IMR-90 (cell line): Measurements from ENCODE around the gene CYTH1. TPM values are rescaled to one million over a fixed set of nuclear protein-coding genes. Genes with fewer than 3 reads are reported as not detected.

ENCODE experiments used
- ATAC-seq: fragments of 200-7000 bp; cut with Tn5 transposase; 2 replicates; pipeline ENCODE4 v1.9.1; 2020; ENCODE audit warnings: low read depth, mild to moderate bottlenecking, moderate library complexity
- BruUV-seq: library from RNA; stranded (reverse); fragments of 400-500 nt; replicated peaks from 2 replicates; lab custom pipeline; 2021; lab: Mats Ljungman, UMichigan
- CTCF ChIA-PET: fragments of 300-600 bp; formaldehyde crosslinking; extraction: SDS; loops from one replicate; lab custom pipeline; 2021; ENCODE audit warnings: antibody characterized with exemption; lab: Yijun Ruan, JAX
- POLR2A ChIA-PET: fragments of 300-600 bp; sonication (Branson Sonifier 250); formaldehyde crosslinking; loops from one replicate; lab custom pipeline; 2022; ENCODE audit warnings: antibody characterized with exemption; ENCODE audit not compliant: unreplicated experiment; lab: Charles Lee
- DNase-seq: peaks from one replicate; pipeline ENCODE4 v3.0.0; 2013
- H2AFZ ChIP-seq: replicated peaks from 2 replicates; pipeline ENCODE3; 2013; ENCODE audit warnings: low read length, mild to moderate bottlenecking; ENCODE audit not compliant: poor library complexity
- H2AK5ac ChIP-seq: 2 replicates; pipeline ENCODE4 v1.6.1; 2013; ENCODE audit warnings: low read depth, low read length, inconsistent platforms
- H2AK9ac ChIP-seq: replicated peaks from 2 replicates; pipeline ENCODE3; 2013; ENCODE audit warnings: mild to moderate bottlenecking, low read depth, low read length, moderate library complexity; ENCODE audit not compliant: poor library complexity
- H2BK120ac ChIP-seq: 2 replicates; pipeline ENCODE4 v1.6.1; 2013; ENCODE audit warnings: low read depth, low read length, inconsistent platforms
- H2BK15ac ChIP-seq: 3 replicates; pipeline ENCODE4 v1.6.1; 2013; ENCODE audit warnings: low read depth, low read length, inconsistent platforms
- H2BK20ac ChIP-seq: 2 replicates; pipeline ENCODE4 v1.6.1; 2013; ENCODE audit warnings: low read depth, mild to moderate bottlenecking, inconsistent platforms, low read length, moderate library complexity
- H2BK5ac ChIP-seq: 2 replicates; pipeline ENCODE4 v1.6.1; 2013; ENCODE audit warnings: mild to moderate bottlenecking, low read depth, low read length, inconsistent platforms; ENCODE audit not compliant: poor library complexity, severe bottlenecking
- H3K14ac ChIP-seq: replicated peaks from 2 replicates; pipeline ENCODE4 v1.6.1; 2013; ENCODE audit warnings: low read depth, low read length, inconsistent platforms
- H3K18ac ChIP-seq: 2 replicates; pipeline ENCODE4 v1.6.1; 2013; ENCODE audit warnings: low read depth, low read length, control low read depth
- H3K23ac ChIP-seq: 2 replicates; pipeline ENCODE4 v1.6.1; 2013; ENCODE audit warnings: low read depth, low read length, inconsistent platforms
- H3K27ac ChIP-seq: 2 replicates; pipeline ENCODE4 v1.5.1; 2013; ENCODE audit warnings: mild to moderate bottlenecking, control low read depth, low read length; ENCODE audit not compliant: insufficient read depth
- H3K27me3 ChIP-seq: 2 replicates; pipeline ENCODE4 v1.6.1; 2013; ENCODE audit warnings: low read length; ENCODE audit not compliant: control insufficient read depth, insufficient read depth
- H3K36me3 ChIP-seq: 2 replicates; pipeline ENCODE4 v1.6.1; 2013; ENCODE audit warnings: low read length, mixed read lengths; ENCODE audit not compliant: control insufficient read depth, insufficient read depth
- H3K4ac ChIP-seq: 2 replicates; pipeline ENCODE4 v1.6.1; 2013; ENCODE audit warnings: low read depth, low read length, inconsistent platforms
- H3K4me1 ChIP-seq: 2 replicates; pipeline ENCODE4 v1.6.1; 2013; ENCODE audit warnings: low read length, mixed read lengths; ENCODE audit not compliant: control insufficient read depth, insufficient read depth
- H3K4me2 ChIP-seq: 2 replicates; pipeline ENCODE4 v1.6.1; 2013; ENCODE audit warnings: low read depth, mild to moderate bottlenecking, control low read depth, low read length, moderate library complexity
- H3K4me3 ChIP-seq: 2 replicates; pipeline ENCODE4 v1.5.1; 2013; ENCODE audit warnings: low read depth, mild to moderate bottlenecking, control low read depth, low read length, moderate library complexity; ENCODE audit not compliant: insufficient read depth
- H3K56ac ChIP-seq: 2 replicates; pipeline ENCODE4 v1.6.1; 2013; ENCODE audit warnings: low read length, inconsistent platforms; ENCODE audit not compliant: insufficient read depth; ENCODE audit errors: extremely low read depth
- H3K79me1 ChIP-seq, 2 experiments: 2 replicates each; pipeline ENCODE4 v1.6.1; 2013; ENCODE audit warnings: low read length in 2 of 2, inconsistent platforms in 1 of 2, low read depth in 1 of 2
- H3K9ac ChIP-seq: 2 replicates; pipeline ENCODE4 v1.6.1; 2013; ENCODE audit warnings: low read depth, low read length, control low read depth
- H3K9me1 ChIP-seq: 2 replicates; pipeline ENCODE4 v1.6.1; 2013; ENCODE audit warnings: low read length, inconsistent platforms; ENCODE audit not compliant: insufficient read depth
- H3K9me3 ChIP-seq: 2 replicates; pipeline ENCODE4 v1.6.1; 2013; ENCODE audit warnings: low read length; ENCODE audit not compliant: control insufficient read depth, insufficient read depth
- H4K20me1 ChIP-seq: 2 replicates; pipeline ENCODE4 v1.6.1; 2013; ENCODE audit warnings: low read length, inconsistent platforms; ENCODE audit not compliant: insufficient read depth
- H4K5ac ChIP-seq: 2 replicates; pipeline ENCODE4 v1.6.1; 2013; ENCODE audit warnings: mild to moderate bottlenecking, low read depth, low read length, control low read depth
- H4K8ac ChIP-seq, 2 experiments: 2 replicates each; pipeline ENCODE4 v1.6.1; 2013; ENCODE audit warnings: low read depth in 2 of 2, low read length in 2 of 2, control low read depth in 1 of 2, inconsistent platforms in 1 of 2
- H4K91ac ChIP-seq: 2 replicates; pipeline ENCODE4 v1.6.1; 2013; ENCODE audit warnings: low read depth, low read length, inconsistent platforms; ENCODE audit not compliant: insufficient read depth
- BHLHE40 ChIP-seq: fragments of 150-350 bp; IDR thresholded peaks from 2 replicates; pipeline ENCODE4 v1.6.1; 2016; ENCODE audit warnings: mild to moderate bottlenecking, low read depth, low read length
- CHD1 ChIP-seq: IDR thresholded peaks from 2 replicates; pipeline ENCODE4 v1.6.1; 2012; ENCODE audit warnings: low read depth, low read length, improper control_type of control experiment
- FOS ChIP-seq: fragments of 150-350 bp; IDR thresholded peaks from 2 replicates; pipeline ENCODE4 v1.6.1; 2016; ENCODE audit warnings: low read depth, low read length
- MAZ ChIP-seq: IDR thresholded peaks from 2 replicates; pipeline ENCODE4 v1.6.1; 2012; ENCODE audit warnings: low read depth, mild to moderate bottlenecking, low read length, improper control_type of control experiment, moderate library complexity, borderline replicate concordance
- NFE2L2 ChIP-seq: fragments of 150-350 bp; IDR thresholded peaks from 2 replicates; pipeline ENCODE4 v1.6.1; 2016; ENCODE audit warnings: low read depth, mild to moderate bottlenecking, low read length
- RCOR1 ChIP-seq: IDR thresholded peaks from 2 replicates; pipeline ENCODE4 v1.6.1; 2012; ENCODE audit warnings: mild to moderate bottlenecking, low read length, improper control_type of control experiment; ENCODE audit not compliant: insufficient replicate concordance
- RFX5 ChIP-seq: IDR thresholded peaks from 2 replicates; pipeline ENCODE4 v1.8.0; 2012; ENCODE audit warnings: low read depth, mild to moderate bottlenecking, low read length, moderate library complexity
- SMC3 ChIP-seq: fragments of 150-350 bp; IDR thresholded peaks from 2 replicates; pipeline ENCODE4 v1.6.1; 2016; ENCODE audit warnings: low read depth, mild to moderate bottlenecking, antibody characterized with exemption, low read length, moderate library complexity
- WGBS, 2 experiments: methylation state at CpG; one replicate each; pipeline versions ENCODE4 v1.1.5 to v1.1.7; 2013; ENCODE audit warnings: missing lambda C conversion rate in 2 of 2; ENCODE audit not compliant: insufficient read length in 1 of 2; ENCODE audit errors: extremely low coverage in 2 of 2; 5-methylcytosine and 5-hydroxymethylcytosine counted together
- dilution Hi-C: fragments of 300-500 bp; cut with HindIII; formaldehyde crosslinking; loops from one replicate; pipeline ENCODE4 v1.14.3; 2018; ENCODE audit warnings: low sequenced_read_pairs; ENCODE audit not compliant: unreplicated experiment
- in situ Hi-C: fragments of 300-500 bp; cut with MboI; formaldehyde crosslinking; loops from 3 replicates; pipeline ENCODE4 v1.14.3; 2019; ENCODE audit warnings: low sequenced_read_pairs, inconsistent platforms, mixed read lengths
- intact Hi-C: fragments of 100-400 bp; cut with micrococcal nuclease; formaldehyde crosslinking; loops from 2 replicates; pipeline ENCODE4 v1.10.0; 2022
- polyA plus RNA-seq, 3 experiments: library from polyadenylated mRNA; depleted of rRNA; stranded (reverse); fragments of >200 nt; gene quantifications; 2 replicates each; pipeline ENCODE4 v1.2.3, GENCODE V29; 2012; ENCODE audit warnings: low replicate concordance in 1 of 3
- total RNA-seq: library from RNA; depleted of rRNA; stranded (reverse); fragments of >200 nt; gene quantifications from 2 replicates; pipeline ENCODE4 v1.2.3, GENCODE V29; 2012
- TF ChIP-seq, protein P1 (sequence below): fragments of 150-350 bp; IDR thresholded peaks from 2 replicates; pipeline ENCODE4 v1.6.1; 2017; ENCODE audit warnings: mild to moderate bottlenecking, antibody characterized with exemption, low read length, low read depth

The CYTH1 gene
- total and polyA plus RNA-seq, 2 of the 4 experiments (the other 2 are of a cell fraction) = 7.9 to 12.4 TPM

DNA sequence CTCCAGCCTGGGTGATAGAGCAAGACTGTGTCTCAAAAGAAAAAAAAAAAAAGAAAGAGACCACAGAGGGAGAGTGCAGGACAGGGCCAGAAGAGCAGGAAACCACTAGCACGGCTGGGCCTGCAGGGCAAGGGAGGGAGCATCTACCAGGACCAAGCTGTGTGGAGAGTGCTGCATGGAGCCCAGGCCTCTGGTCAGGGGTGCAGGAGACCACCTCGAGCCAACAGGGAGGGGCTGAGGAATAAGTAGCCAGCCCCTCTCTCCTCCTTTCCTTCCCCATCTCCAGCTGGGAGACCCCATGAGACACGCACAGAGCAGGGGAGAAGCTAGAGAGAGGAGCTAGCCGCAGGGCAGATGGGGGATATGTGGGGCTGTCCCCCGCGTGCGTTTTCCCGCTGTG is 137.8 kb downstream of the CYTH1 start:
- POLR2A ChIA-PET = interaction anchor here (0.6 kb wide), 1 partner anchor 35 kb away, joined by 3 read pairs; no protein-coding TSS in a partner anchor
- no peak overlapping the region for H3K4me3 ChIP-seq
- no peaks in the 10 kb centered on the region for H3K79me1 ChIP-seq
- no peaks in the 10 kb centered on the region for H3K36me3 ChIP-seq
- intact Hi-C loops = no loop called here
- H3K27me3 ChIP-seq = peaks cover 22% of the 10 kb centered on the region; the same call in 1 of the 2 replicates
- in situ Hi-C loops = no loop called here
- H3K9me3 ChIP-seq = peaks cover 7% of the 10 kb centered on the region
- dilution Hi-C loops = no loop called here
- DNase-seq (no peak), ATAC-seq (no peak)
- H2BK20ac ChIP-seq = no peak overlapping the region
- no peak overlapping the region for H3K23ac ChIP-seq
- no peak overlapping the region for H2BK15ac ChIP-seq
- H4K8ac ChIP-seq = no peak overlapping the region
- no peak overlapping the region for H3K14ac ChIP-seq
- H3K9me1 ChIP-seq = 0 out of 2 replicates have a peak, but pooled peaks cover 2% of the 10 kb centered on the region
- no peak overlapping the region for H2BK120ac ChIP-seq
- H3K27ac ChIP-seq = no peak overlapping the region
- H4K20me1 ChIP-seq = no peaks in the 10 kb centered on the region
- H3K4me2 ChIP-seq = no peak overlapping the region
- BruUV-seq = no TSS peak
- no peak overlapping the region for H3K18ac ChIP-seq
- 70% methylated on average over 4 of the region's 8 CpGs; no CpG with 5 or more reads in 1 of the 2 experiments for WGBS, 2 experiments
- H3K9ac ChIP-seq = no peak overlapping the region
- no peak overlapping the region for H2AK9ac ChIP-seq
- no peak overlapping the region for H4K5ac ChIP-seq
- no peak overlapping the region for H3K4ac ChIP-seq
- no peak overlapping the region for H2AFZ ChIP-seq
- TF ChIP-seq, protein P1, sequence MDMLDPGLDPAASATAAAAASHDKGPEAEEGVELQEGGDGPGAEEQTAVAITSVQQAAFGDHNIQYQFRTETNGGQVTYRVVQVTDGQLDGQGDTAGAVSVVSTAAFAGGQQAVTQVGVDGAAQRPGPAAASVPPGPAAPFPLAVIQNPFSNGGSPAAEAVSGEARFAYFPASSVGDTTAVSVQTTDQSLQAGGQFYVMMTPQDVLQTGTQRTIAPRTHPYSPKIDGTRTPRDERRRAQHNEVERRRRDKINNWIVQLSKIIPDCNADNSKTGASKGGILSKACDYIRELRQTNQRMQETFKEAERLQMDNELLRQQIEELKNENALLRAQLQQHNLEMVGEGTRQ = no peak
- TF ChIP-seq BHLHE40 (no peak), RFX5 (no peak), MAZ (no peak), SMC3 (no peak), CHD1 (no peak), NFE2L2 (no peak), RCOR1 (no peak), FOS (no peak)
- CTCF ChIA-PET = no interaction called here
- H4K91ac ChIP-seq = no peak overlapping the region
- H3K4me1 ChIP-seq = no peaks in the 10 kb centered on the region; the same call in 1 of the 2 replicates
- no peak overlapping the region for H2BK5ac ChIP-seq
- H2AK5ac ChIP-seq = no peak overlapping the region
- H3K56ac ChIP-seq = no peak overlapping the region
